UCSD-AML1 (cell line): ENCODE measurements around the gene MOB3C.

Source experiments
- DNase-seq: peaks from one replicate; lab custom pipeline; 2025; ENCODE audit not compliant: unreplicated experiment; lab: John Stamatoyannopoulos, UW

Gene MOB3C

GRCh38 chr1:46607345-46608130, 9.1 kb downstream of the MOB3C start:
- DNase-seq, result no peak

- no peak for DNase-seq
These were observed 10.2 kb downstream of the MOB3C start for GRCh38 chr1:46606255-46606965.

- peak; percentile 27 for DNase-seq
These were observed 11.4 kb downstream of the MOB3C start for GRCh38 chr1:46605232-46605631.

GRCh38 chr1:46603858-46604549, 12.6 kb downstream of the MOB3C start, which contains the start of gene MKNK1:
MKNK1 (minus strand) TSS chr1:46604268; CDS start chr1:46583327, 20,941 bp downstream.
- DNase-seq, result peak; percentile 98

- no peak for DNase-seq
These were observed 13.1 kb downstream of the MOB3C start for GRCh38 chr1:46603481-46603857.

GRCh38 chr1:46601257-46602007, 15.2 kb downstream of the MOB3C start:
- DNase-seq, result no peak

- DNase-seq, result no peak
These were observed 17.3 kb downstream of the MOB3C start for GRCh38 chr1:46599059-46599970.

- no peak for DNase-seq
These were observed 19.8 kb downstream of the MOB3C start for GRCh38 chr1:46596846-46597245.

GRCh38 chr1:46596036-46596435, 20.6 kb downstream of the MOB3C start:
- no peak for DNase-seq

GRCh38 chr1:46595127-46595526, 21.5 kb downstream of the MOB3C start:
- peak; percentile 59 for DNase-seq

GRCh38 chr1:46594063-46594462, 22.5 kb downstream of the MOB3C start:
- DNase-seq, result no peak

GRCh38 chr1:46592823-46593222, 23.8 kb downstream of the MOB3C start:
- DNase-seq, result no peak

- no peak for DNase-seq
These were observed 27.1 kb downstream of the MOB3C start for GRCh38 chr1:46589529-46589928.

GRCh38 chr1:46587069-46587468, 29.5 kb downstream of the MOB3C start:
- no peak for DNase-seq

- DNase-seq, result no peak
These were observed 31.2 kb downstream of the MOB3C start for GRCh38 chr1:46585312-46585938.

GRCh38 chr1:46583494-46583893, 33.1 kb downstream of the MOB3C start:
- no peak for DNase-seq

GRCh38 chr1:46582972-46583371, 33.6 kb downstream of the MOB3C start:
- DNase-seq, result no peak

GRCh38 chr1:46581681-46582455, 34.7 kb downstream of the MOB3C start:
- DNase-seq, result peak; percentile 56
